ENCODE data around the gene ERH.

DNA sequence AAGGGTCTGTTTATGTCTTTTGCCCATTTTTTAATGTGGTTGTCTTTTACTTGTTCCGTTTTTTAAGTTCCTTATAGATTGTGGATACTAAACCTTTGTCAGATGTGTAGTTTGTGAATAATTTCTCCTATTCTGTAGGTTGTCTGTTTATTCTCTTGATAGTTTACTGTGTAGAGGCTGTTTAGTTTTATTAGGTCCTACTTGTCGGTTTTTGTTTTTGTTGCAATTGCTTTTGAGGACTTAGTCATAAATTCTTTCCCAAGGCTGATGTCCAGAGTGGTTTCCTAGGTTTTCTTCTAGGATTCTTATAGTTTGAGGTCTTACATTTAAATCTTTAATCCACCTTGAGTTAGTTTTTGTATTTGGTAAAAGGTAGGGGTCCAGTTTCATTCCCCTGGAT, 34.3 kb upstream of the ERH start:
- TF ChIP-seq, protein P1, sequence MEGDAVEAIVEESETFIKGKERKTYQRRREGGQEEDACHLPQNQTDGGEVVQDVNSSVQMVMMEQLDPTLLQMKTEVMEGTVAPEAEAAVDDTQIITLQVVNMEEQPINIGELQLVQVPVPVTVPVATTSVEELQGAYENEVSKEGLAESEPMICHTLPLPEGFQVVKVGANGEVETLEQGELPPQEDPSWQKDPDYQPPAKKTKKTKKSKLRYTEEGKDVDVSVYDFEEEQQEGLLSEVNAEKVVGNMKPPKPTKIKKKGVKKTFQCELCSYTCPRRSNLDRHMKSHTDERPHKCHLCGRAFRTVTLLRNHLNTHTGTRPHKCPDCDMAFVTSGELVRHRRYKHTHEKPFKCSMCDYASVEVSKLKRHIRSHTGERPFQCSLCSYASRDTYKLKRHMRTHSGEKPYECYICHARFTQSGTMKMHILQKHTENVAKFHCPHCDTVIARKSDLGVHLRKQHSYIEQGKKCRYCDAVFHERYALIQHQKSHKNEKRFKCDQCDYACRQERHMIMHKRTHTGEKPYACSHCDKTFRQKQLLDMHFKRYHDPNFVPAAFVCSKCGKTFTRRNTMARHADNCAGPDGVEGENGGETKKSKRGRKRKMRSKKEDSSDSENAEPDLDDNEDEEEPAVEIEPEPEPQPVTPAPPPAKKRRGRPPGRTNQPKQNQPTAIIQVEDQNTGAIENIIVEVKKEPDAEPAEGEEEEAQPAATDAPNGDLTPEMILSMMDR (IDR thresholded peaks at IDR 0.05): no peak
- no peak for TF ChIP-seq POLR2A (IDR thresholded peaks at IDR 0.05)

All from thyroid gland (tissue), 4 donors.